Esophagus squamous epithelium (tissue), 4 donors: ENCODE measurements around the gene STK40.

Experiments used
- CTCF ChIP-seq, 6 experiments: fragments of 450-650 bp in 4 of 6; fragments of 200-600 bp in 2 of 6; sonication (generic) in 2 of 6; IDR thresholded peaks; one replicate each; pipeline ENCODE4 v1.5.1; 2016 to 2019; ENCODE audit warnings: antibody characterized with exemption in 6 of 6, mild to moderate bottlenecking in 4 of 6, moderate library complexity in 4 of 6
- POLR2A ChIP-seq, 4 donors: fragments of 450-650 bp; IDR thresholded peaks; one replicate each; pipeline ENCODE4 v1.6.1; 2017; ENCODE audit warnings: antibody characterized with exemption in 4 of 4, mild to moderate bottlenecking in 4 of 4, moderate library complexity in 3 of 4

- no peak for TF ChIP-seq CTCF (IDR thresholded peaks at IDR 0.05)
- TF ChIP-seq POLR2A (IDR thresholded peaks at IDR 0.05) = no peak
These were observed 22.8 kb upstream of the STK40 start for GRCh38 chr1:36408479-36408878.
